ENCODE results near the gene GXYLT1. TPM values are rescaled to one million over a fixed set of nuclear protein-coding genes. Genes with fewer than 3 reads are reported as not detected.

Gene GXYLT1
- total RNA-seq, 1 experiment from 2014 or later: 9.0 TPM

- no peaks in the 10 kb centered on the region for H3K9me2 ChIP-seq (ENCODE audit: insufficient read depth)
- H3K9ac ChIP-seq (ENCODE audit: low read length): no peak overlapping the region
- H3K9me3 ChIP-seq (ENCODE audit: control insufficient read depth in 1 of 2, insufficient read depth in 1 of 2, low read depth in 1 of 2, low read length in 2 of 2): no peaks in the 10 kb centered on the region
- H4K20me1 ChIP-seq (ENCODE audit: insufficient read depth): no peaks in the 10 kb centered on the region
- H3K4me2 ChIP-seq (ENCODE audit: low read length): peak overlapping the region; percentile 10; the same call in 1 of the 2 replicates
- POLR2A ChIA-PET: no interaction called here
- H3K36me3 ChIP-seq (ENCODE audit: control insufficient read depth in 1 of 2, insufficient read depth in 2 of 2, low read length in 2 of 2): no peaks in the 10 kb centered on the region
- DNase-seq (ENCODE audit: low read depth, low spot score) (peak; percentile 23), ATAC-seq (peak; percentile 84)
- CTCF ChIA-PET: no interaction called here
- H3K27me3 ChIP-seq (ENCODE audit: insufficient read depth, low read length): no peaks in the 10 kb centered on the region
- intact Hi-C loops (cut with micrococcal nuclease): no loop called here
- peak; percentile 32; the same call in 1 of the 2 replicates for TF ChIP-seq RAD21 (IDR thresholded peaks at IDR 0.05; ENCODE audit: low read depth)
- no peak for TF ChIP-seq SRF (IDR thresholded peaks at IDR 0.05; ENCODE audit: low read depth)
- 0 out of 2 replicates have a peak, but pooled peaks have one; percentile 16 for TF ChIP-seq JUND (IDR thresholded peaks at IDR 0.05)
- peaks cover 0 to 7% of the 10 kb centered on the region in 2 experiments; a peak in 2 of 4 replicates for H3K4me1 ChIP-seq (ENCODE audit: control insufficient read depth in 1 of 2, insufficient read depth in 2 of 2, low read length in 2 of 2)
- no TSS peak for BruUV-seq (replicated peaks)
- H3K27ac ChIP-seq (ENCODE audit: low read depth, low read length): no peak overlapping the region
- peak overlapping the region; percentile 12 for H2AFZ ChIP-seq (ENCODE audit: low read depth, low read length, poor library complexity, severe bottlenecking)
- RAD21 ChIA-PET (ENCODE audit: low non-redundant PET in 1 of 2, low total read pairs in 2 of 2, uncharacterized antibody in 2 of 2, unreplicated experiment in 2 of 2): no interaction called here
- H3K4me3 ChIP-seq (replicated peaks in 1 of 2; ENCODE audit: low read depth in 1 of 2, low read length in 2 of 2): no peak overlapping the region
- H3K79me2 ChIP-seq (ENCODE audit: insufficient read depth, low read length): no peaks in the 10 kb centered on the region
Measured at GRCh38 chr12:42039176-42039575, 105.5 kb downstream of the GXYLT1 start.

- H4K20me1 ChIP-seq (ENCODE audit: insufficient read depth): no peaks in the 10 kb centered on the region
- no peak for ATAC-seq
- H3K9me2 ChIP-seq (ENCODE audit: insufficient read depth): no peaks in the 10 kb centered on the region
- no peaks in the 10 kb centered on the region for H3K4me1 ChIP-seq (ENCODE audit: control insufficient read depth in 1 of 2, insufficient read depth in 2 of 2, low read length in 2 of 2)
- no TSS peak for BruUV-seq (replicated peaks)
- ChIA-PET POLR2A (no interaction called here), RAD21 (ENCODE audit: low non-redundant PET in 1 of 2, low total read pairs in 2 of 2, uncharacterized antibody in 2 of 2, unreplicated experiment in 2 of 2) (no interaction called here), CTCF (interaction anchor here (0.6 kb wide), 1 partner anchor 1618 kb away, joined by 3 read pairs; no protein-coding TSS in a partner anchor)
- DNase-seq (ENCODE audit: low read depth, low spot score): no peak
- no peak overlapping the region for H3K4me3 ChIP-seq (replicated peaks in 1 of 2; ENCODE audit: low read depth in 1 of 2, low read length in 2 of 2)
- no peak overlapping the region for H3K4me2 ChIP-seq (ENCODE audit: low read length)
- no peaks in the 10 kb centered on the region for H3K27me3 ChIP-seq (ENCODE audit: insufficient read depth, low read length)
- H3K27ac ChIP-seq (ENCODE audit: low read depth, low read length): no peak overlapping the region
- H2AFZ ChIP-seq (ENCODE audit: low read depth, low read length, poor library complexity, severe bottlenecking): no peak overlapping the region
- H3K36me3 ChIP-seq (ENCODE audit: control insufficient read depth in 1 of 2, insufficient read depth in 2 of 2, low read length in 2 of 2): no peaks in the 10 kb centered on the region
- intact Hi-C loops (cut with micrococcal nuclease): no loop called here
- H3K9me3 ChIP-seq (ENCODE audit: control insufficient read depth in 1 of 2, insufficient read depth in 1 of 2, low read depth in 1 of 2, low read length in 2 of 2): no peaks in the 10 kb centered on the region
- no peaks in the 10 kb centered on the region for H3K79me2 ChIP-seq (ENCODE audit: insufficient read depth, low read length)
- H3K9ac ChIP-seq (ENCODE audit: low read length): no peak overlapping the region
- TF ChIP-seq SIN3A (IDR thresholded peaks at IDR 0.05; ENCODE audit: low read depth) (no peak), MAX (IDR thresholded peaks at IDR 0.05) (no peak), ZNF274 (IDR thresholded peaks at IDR 0.05; ENCODE audit: low read depth, low read length) (no peak), EZH2 (IDR thresholded peaks at IDR 0.05) (no peak), POLR2A (IDR thresholded peaks at IDR 0.05; ENCODE audit: borderline replicate concordance, extremely low read depth, insufficient read depth, insufficient read length) (no peak), CBX3 (IDR thresholded peaks at IDR 0.05; ENCODE audit: low read depth) (no peak), TCF7L2 (IDR thresholded peaks at IDR 0.05; ENCODE audit: borderline replicate concordance, extremely low read depth, insufficient read depth, insufficient read length) (no peak), SRF (IDR thresholded peaks at IDR 0.05; ENCODE audit: low read depth) (no peak), ZBTB33 (IDR thresholded peaks at IDR 0.05; ENCODE audit: extremely low read depth, insufficient replicate concordance, low read length) (no peak), RAD21 (IDR thresholded peaks at IDR 0.05; ENCODE audit: low read depth) (no peak), ZFX (IDR thresholded peaks at IDR 0.05) (no peak), SP1 (IDR thresholded peaks at IDR 0.05; ENCODE audit: low read depth) (no peak), REST (IDR thresholded peaks at IDR 0.05; ENCODE audit: low read depth) (no peak), EGR1 (IDR thresholded peaks at IDR 0.05; ENCODE audit: low read depth) (no peak), POLR2AphosphoS5 (IDR thresholded peaks at IDR 0.05; ENCODE audit: low read depth, low read length) (no peak)
Measured at GRCh38 chr12:42031847-42032564, 112.7 kb downstream of the GXYLT1 start.

Data from HCT116 (cell line).